ENCODE measurements around the gene ZNRF4.

DNA sequence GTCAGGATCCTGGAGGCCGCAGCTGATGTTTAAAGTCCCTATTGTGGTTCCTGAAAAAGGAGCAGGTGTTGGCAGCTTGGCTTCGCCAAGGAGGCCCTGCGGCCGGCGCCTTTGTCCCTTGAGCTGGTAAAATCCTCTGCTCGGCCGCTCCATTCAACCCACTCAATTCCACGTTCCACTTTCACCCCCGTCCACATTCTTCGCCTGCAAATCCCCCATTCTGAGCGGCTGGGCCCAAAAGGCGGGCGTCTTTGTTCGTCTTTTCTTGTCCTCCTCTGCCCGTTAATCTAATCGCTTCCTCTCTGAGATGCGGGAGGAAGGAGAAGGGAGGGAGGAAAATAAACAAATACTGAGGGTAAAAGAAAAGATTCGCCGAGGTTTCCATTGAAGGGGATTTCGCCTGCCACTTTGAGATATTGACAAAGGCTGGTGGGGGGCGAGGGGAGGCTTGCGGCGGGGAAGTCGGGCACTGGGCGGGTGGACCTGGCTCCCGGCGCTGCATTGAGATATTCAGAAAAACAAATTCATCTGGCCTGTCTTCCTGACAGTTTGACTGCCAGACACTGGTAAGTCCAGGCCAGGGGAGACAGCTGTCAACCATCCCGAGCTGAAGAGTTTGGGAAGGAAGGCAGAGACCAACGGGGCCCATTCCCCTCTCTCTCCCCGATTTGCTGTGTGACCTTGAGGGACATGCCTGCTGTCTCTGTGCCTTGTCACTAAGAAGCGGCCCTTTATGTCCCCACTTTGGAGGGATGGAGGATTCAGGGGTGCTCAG lies 37.6 kb downstream of the ZNRF4 start:
- TF ChIP-seq, protein P1, sequence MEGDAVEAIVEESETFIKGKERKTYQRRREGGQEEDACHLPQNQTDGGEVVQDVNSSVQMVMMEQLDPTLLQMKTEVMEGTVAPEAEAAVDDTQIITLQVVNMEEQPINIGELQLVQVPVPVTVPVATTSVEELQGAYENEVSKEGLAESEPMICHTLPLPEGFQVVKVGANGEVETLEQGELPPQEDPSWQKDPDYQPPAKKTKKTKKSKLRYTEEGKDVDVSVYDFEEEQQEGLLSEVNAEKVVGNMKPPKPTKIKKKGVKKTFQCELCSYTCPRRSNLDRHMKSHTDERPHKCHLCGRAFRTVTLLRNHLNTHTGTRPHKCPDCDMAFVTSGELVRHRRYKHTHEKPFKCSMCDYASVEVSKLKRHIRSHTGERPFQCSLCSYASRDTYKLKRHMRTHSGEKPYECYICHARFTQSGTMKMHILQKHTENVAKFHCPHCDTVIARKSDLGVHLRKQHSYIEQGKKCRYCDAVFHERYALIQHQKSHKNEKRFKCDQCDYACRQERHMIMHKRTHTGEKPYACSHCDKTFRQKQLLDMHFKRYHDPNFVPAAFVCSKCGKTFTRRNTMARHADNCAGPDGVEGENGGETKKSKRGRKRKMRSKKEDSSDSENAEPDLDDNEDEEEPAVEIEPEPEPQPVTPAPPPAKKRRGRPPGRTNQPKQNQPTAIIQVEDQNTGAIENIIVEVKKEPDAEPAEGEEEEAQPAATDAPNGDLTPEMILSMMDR (IDR thresholded peaks at IDR 0.05), result no peak
- TF ChIP-seq POLR2A (IDR thresholded peaks at IDR 0.05), result no peak
